NCI-H82 treated with DMSO at 0.1 percent for 48 hours (cell line): Measurements from ENCODE around the gene FETUB.

Source experiments
- DNase-seq: peaks from one replicate; lab custom pipeline; 2025; ENCODE audit not compliant: unreplicated experiment; lab: John Stamatoyannopoulos, UW

The FETUB gene

GRCh38 chr3:186612721-186613636, 27.2 kb upstream of the FETUB start, which contains the start of gene AHSG:
AHSG (plus strand) TSS chr3:186613060; CDS start chr3:186613142, 82 bp downstream.
- no peak for DNase-seq

- DNase-seq, result no peak
These were observed 26.4 kb upstream of the FETUB start for GRCh38 chr3:186613637-186614265.

GRCh38 chr3:186614266-186614596, 26.0 kb upstream of the FETUB start:
- DNase-seq, result no peak

GRCh38 chr3:186614597-186615483, 25.4 kb upstream of the FETUB start:
- DNase-seq, result peak; percentile 69

GRCh38 chr3:186616299-186616617, 23.9 kb upstream of the FETUB start:
- no peak for DNase-seq

- DNase-seq, result peak; percentile 25
These were observed 22.9 kb upstream of the FETUB start for GRCh38 chr3:186617036-186617946.

GRCh38 chr3:186618318-186618938, 21.8 kb upstream of the FETUB start:
- DNase-seq, result no peak

- no peak for DNase-seq
These were observed 20.4 kb upstream of the FETUB start for GRCh38 chr3:186619787-186620212.

- DNase-seq, result no peak
These were observed 19.7 kb upstream of the FETUB start for GRCh38 chr3:186620213-186621092.

GRCh38 chr3:186621894-186622650, 18.1 kb upstream of the FETUB start:
- DNase-seq, result no peak

- no peak for DNase-seq
These were observed 17.4 kb upstream of the FETUB start for GRCh38 chr3:186622651-186623310.

GRCh38 chr3:186624598-186624997, 15.6 kb upstream of the FETUB start:
- no peak for DNase-seq

GRCh38 chr3:186625600-186626042, 14.6 kb upstream of the FETUB start:
- DNase-seq, result no peak

- no peak for DNase-seq
These were observed 13.8 kb upstream of the FETUB start for GRCh38 chr3:186626254-186626847.

GRCh38 chr3:186627852-186628414, 12.3 kb upstream of the FETUB start:
- DNase-seq, result no peak

- DNase-seq, result no peak
These were observed 11.4 kb upstream of the FETUB start for GRCh38 chr3:186628756-186629155.
